ENCODE data around the gene FAM216B.
"Not testable (repeated sequence)": the region's sequence is repeated elsewhere in the genome, so short reads cannot be mapped to it uniquely, and the experiment has no call there.

The FAM216B gene

GRCh38 chr13:42786715-42787114 lies 5.3 kb downstream of the FAM216B start:
- DNase-seq (ENCODE audit: low spot score) = no peak

- DNase-seq (ENCODE audit: low spot score) = no peak
These were observed 7.2 kb downstream of the FAM216B start for GRCh38 chr13:42788601-42789000.

- no peak for DNase-seq (ENCODE audit: low spot score)
These were observed 10.8 kb downstream of the FAM216B start for GRCh38 chr13:42792154-42792553.

DNA sequence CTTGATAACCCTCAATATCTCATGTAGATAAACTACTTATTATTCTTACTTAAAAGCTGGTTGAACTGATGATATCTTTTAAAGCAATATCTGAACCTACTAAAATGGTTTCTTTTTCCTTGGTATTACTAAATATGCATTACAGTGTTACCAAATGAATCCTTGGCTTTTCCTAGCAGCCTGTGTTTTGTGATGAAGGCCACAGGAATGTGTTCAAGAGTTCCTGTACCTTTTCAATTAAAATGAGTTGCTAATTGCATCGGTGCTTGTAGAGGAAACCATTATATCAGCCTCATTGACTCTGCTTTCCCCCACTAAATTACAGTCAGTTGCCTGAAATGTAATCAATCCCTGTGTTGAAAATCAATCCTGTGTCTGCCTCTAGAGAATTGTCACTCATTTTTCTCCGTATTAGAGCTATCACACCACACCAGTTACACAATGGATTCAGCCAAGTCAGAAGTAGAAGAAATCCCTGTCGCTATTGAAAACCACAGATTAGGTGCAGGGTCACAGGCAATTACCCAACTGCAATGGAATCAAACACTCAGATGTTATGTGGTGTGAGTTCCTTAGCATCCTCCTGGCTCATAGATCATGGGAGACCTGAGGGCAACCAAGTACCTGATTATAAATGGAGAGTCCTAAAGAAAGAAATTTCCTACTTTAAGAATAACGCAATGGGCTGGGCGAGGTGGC lies 13.3 kb downstream of the FAM216B start:
- DNase-seq (ENCODE audit: low spot score) = no peak

DNA sequence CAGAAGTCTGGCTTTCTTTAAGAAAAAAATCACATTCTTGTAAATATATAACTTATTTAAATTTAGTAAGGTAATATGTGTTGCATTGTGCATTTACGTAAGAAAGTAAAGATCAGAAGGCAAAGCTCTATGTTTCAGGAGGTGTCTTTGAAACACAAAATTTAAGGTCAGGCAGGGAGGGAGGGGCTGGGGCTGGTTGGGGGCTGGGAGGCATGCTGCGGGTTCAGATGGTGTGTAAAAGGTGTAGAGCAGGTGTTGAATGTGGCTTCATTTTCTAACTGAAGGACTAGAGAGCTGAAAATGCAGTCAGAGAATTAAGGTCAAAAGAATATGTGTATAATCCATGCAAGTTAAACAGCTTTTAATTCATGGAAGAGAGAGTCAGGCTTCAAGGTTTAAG lies 14.3 kb downstream of the FAM216B start:
- no peak for DNase-seq (ENCODE audit: low spot score)

GRCh38 chr13:42796747-42797356 lies 15.5 kb downstream of the FAM216B start:
- DNase-seq (ENCODE audit: low spot score) = no peak

- DNase-seq (ENCODE audit: low spot score) = no peak
These were observed 16.7 kb downstream of the FAM216B start for GRCh38 chr13:42798118-42798517.

DNA sequence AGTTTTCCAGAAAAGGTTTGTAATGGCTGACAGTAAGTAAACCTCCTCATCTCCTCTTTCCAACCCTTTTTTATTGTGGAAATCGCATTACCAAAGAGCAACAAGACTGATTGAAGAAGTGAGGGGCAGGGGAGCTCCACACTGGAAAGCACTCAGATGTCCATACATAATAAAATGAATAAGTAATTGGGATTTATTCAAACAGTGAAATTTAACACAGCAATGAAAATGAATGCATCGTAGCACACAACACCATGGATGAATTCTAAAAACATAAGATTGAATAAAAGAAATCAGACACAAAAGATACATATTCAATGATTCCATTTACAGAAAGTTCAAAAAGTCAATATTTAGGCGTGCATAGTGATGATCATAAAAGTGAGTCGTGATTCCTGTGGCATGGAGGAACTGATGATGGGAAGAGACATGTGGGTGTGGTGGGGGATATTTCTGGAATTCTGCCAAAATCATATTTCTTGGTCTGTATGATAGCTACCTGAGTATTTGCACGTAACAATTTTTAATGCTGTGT lies 18.8 kb downstream of the FAM216B start:
- DNase-seq (ENCODE audit: low spot score) = no peak

DNA sequence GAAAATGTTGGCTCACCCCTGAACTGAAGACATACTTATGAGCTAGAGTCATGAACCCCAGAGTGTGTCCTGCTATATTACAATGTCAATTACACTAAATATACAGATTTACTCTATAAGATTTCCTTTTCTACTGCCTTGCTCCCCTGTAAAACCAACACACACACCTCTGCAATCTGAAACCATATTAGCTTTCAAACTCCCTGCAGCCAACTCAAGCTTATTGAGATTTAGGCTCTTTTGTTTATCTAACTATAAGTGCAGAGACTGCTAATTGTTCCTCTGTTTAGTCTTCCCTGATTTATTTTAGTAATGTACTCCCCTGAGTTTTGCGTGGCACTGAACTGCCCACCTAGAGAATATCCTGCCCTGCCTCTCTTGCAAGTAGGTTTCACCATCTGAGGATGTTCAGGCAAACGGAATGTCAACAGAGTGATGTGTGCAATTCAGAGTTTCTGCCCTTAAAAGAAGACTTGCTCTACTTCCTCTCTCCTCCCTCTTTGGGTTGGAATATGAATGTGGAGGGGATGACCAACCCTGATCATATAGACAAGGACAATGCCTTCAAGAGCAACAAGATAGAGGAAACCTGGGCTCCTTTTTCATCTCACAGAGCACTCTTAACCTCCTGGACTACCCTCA lies 22.3 kb downstream of the FAM216B start:
- DNase-seq (ENCODE audit: low spot score) = no peak

- no peak for DNase-seq (ENCODE audit: low spot score)
These were observed 23.0 kb downstream of the FAM216B start for GRCh38 chr13:42804244-42804874.

- no peak for DNase-seq (ENCODE audit: low spot score)
These were observed 25.9 kb downstream of the FAM216B start for GRCh38 chr13:42807241-42807640.

- DNase-seq (ENCODE audit: low spot score) = no peak
These were observed 26.5 kb downstream of the FAM216B start for GRCh38 chr13:42807866-42808265.

DNA sequence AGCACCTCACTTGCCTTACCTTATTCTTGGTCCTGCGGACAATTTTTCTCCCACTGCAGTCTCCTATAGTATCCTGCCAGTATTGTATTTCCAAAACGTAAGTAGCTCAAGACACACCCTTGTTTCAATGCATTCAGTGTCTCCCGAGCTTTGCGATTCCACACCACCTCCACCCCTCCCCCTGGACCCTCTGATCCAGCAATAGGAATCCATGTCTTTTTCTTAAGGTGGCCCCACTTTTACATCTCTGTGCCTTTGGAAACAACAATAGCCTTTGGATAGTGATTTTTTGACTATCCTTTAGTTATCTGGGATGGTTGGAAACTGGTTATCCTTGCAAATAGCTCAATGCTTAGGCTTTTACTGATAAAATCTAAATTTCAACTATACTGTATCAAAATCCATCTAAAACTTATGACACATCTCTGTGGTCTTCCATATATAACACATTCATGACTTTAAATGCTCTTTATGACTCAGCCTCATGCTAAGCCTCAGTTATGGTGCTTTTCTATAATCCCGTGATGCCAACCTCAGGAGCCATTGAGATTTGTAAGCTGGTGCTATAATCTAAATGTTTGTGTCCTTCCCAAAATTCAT lies 27.1 kb downstream of the FAM216B start:
- DNase-seq (ENCODE audit: low spot score) = no peak

DNA sequence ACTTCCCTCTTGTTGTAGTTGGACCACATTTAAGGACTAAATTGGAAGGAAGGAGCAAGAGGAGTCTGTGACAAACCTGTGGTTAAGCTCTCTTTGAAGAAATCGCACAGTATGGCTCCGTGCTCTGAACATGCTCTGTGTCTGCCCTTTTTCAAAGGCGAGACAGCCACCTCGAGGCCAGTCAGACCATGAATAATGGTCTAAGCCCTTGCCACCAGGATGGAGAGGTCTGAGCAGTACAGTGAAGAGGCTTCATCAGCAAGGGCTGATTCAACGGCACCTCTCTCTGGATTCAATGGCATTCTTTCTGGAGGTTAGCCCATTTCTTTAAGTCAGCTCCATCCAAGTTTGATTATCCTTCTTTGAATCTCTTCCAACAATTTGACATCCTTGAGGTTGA lies 30.9 kb downstream of the FAM216B start:
- no peak for DNase-seq (ENCODE audit: low spot score)

GRCh38 chr13:42814868-42815267 lies 33.5 kb downstream of the FAM216B start:
- no peak for DNase-seq (ENCODE audit: low spot score)

DNA sequence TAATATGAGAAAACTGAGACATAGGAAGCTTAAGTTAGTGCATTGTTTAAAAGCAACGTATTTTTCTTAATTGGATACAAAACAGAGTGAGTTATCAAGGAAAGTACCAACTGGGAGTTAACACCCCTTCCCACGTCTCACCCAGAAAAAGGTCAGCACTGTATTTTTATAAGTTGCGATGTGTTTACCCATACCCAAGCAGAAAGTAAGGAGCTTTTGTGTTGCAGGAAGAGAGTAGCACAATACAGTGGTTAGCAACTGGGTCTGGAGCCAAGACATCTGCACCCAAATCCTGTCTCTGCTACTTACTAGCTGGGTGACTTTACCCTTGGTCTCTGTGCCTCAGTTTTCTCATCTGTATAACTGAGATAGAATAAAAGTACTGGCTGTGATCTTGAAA lies 34.3 kb downstream of the FAM216B start:
- no peak for DNase-seq (ENCODE audit: low spot score)

GRCh38 chr13:42816538-42816937 lies 35.2 kb downstream of the FAM216B start:
- DNase-seq (ENCODE audit: low spot score) = no peak

DNA sequence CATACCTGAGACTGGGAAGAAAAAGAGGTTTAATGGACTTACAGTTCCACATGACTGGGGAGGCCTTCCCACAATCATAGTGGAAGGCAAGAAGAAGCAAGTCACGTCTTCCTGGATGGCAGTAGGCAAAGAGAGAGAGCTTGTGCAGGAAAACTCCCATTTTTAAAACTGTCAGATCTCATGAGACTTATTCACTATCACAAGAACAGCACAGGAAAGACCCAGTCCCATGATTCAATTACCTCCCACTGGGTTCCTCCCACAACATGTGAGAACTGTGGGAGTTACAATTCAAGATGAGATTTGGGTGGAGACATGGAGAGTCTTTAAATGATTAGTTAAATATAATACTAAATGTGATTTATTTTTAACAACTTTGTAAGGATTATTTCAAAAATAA lies 38.3 kb downstream of the FAM216B start:
- DNase-seq (ENCODE audit: low spot score) = not testable (repeated sequence)

DNA sequence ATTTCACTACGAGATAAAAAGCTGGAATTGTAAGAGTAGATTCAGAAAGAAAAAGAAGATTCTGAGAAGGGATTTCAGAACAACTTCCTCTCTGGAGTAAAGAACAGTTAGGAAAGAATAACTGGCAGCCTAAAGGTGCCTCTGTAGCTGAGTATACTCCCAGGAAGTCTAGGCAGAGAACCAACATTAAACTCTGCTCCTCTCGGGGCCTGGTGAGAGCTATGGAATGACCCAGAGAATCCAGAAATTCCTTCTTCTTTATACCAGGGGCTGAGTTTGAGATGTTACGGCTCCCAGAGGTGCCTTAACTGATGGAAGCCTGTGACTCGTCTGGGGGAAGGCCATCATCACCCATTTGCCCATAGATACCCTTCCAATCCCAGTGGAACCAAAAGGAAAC lies 39.1 kb downstream of the FAM216B start:
- no peak for DNase-seq (ENCODE audit: low spot score)

GRCh38 chr13:42821437-42821836 lies 40.1 kb downstream of the FAM216B start:
- DNase-seq (ENCODE audit: low spot score) = no peak

DNA sequence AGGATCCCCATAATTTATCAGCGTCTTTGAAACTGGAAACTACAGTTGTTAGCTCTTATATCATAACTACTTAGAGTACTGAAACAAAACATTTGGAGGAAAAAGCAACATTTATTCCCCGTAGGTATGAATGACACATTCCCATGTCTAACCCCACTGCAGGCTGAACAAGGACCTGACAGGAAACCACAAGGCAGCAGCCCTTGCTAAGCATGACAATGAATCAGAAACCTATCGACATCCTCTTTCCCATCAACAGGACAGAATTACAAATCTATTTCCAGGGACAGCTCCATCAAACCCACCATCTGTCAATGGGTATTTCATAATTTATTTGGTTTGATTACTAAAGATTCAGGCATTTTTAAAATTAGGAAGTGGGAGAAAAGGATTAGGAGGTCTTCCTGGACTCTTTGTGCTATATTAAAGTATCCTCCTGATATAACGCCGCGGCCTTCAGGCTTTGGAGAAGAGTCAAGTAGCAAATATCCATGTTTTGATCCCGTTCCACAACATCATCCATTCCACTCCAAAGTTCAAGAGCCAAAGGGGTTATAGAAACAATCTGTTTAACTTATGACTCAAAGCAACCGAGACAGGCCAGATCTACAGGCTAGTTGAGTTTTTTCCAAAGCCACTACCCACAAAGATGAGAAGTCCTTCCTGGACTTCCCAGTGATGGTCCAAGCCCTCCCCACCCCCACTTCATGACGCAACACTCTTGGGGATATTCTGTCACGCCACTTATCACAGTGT lies 51.1 kb downstream of the FAM216B start:
- DNase-seq (ENCODE audit: low spot score) = no peak

DNA sequence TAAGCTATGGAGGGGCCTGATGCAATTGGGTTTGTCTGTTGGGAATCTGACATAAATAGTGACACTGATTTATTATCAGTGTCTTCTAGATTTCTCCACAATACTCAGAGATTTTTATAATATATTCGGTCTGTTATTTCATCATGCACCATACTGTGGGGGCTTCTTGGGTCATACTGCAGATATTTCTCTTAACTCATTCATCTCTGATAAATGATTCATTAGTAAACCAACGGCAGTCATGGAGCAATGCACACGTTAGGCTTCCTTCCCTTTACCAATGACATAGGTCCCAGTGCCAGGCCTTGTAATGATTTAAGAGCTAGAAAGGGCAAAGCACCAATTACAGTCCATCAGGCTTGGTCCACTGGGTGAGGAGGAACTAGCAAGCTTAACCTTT lies 53.6 kb downstream of the FAM216B start:
- no peak for DNase-seq (ENCODE audit: low spot score)
